GM18870 (cell line): Measurements from ENCODE around the gene SIPA1L3.

ENCODE experiments used
- ATAC-seq: cut with Tn5 transposase; IDR thresholded peaks from one replicate; pipeline ENCODE4 v1.9.1; 2021; ENCODE audit warnings: moderate library complexity; ENCODE audit not compliant: unreplicated experiment

The SIPA1L3 gene

GRCh38 chr19:38173291-38174041 is 266.5 kb downstream of the SIPA1L3 start:
- ATAC-seq: no peak

GRCh38 chr19:38175422-38175821 is 268.4 kb downstream of the SIPA1L3 start:
- ATAC-seq: no peak

- no peak for ATAC-seq
Measured at GRCh38 chr19:38180071-38180470, 273.1 kb downstream of the SIPA1L3 start.

- no peak for ATAC-seq
Measured at GRCh38 chr19:38182536-38183210, 275.7 kb downstream of the SIPA1L3 start.

GRCh38 chr19:38183251-38183897 is 276.4 kb downstream of the SIPA1L3 start:
- no peak for ATAC-seq

- no peak for ATAC-seq
Measured at GRCh38 chr19:38184815-38185214, 277.8 kb downstream of the SIPA1L3 start.

GRCh38 chr19:38185562-38185961 is 278.6 kb downstream of the SIPA1L3 start:
- no peak for ATAC-seq

GRCh38 chr19:38190061-38190460 is 283.1 kb downstream of the SIPA1L3 start:
- ATAC-seq: no peak

GRCh38 chr19:38190793-38191192 is 283.8 kb downstream of the SIPA1L3 start:
- ATAC-seq: no peak

GRCh38 chr19:38191747-38192146 is 284.7 kb downstream of the SIPA1L3 start:
- no peak for ATAC-seq

GRCh38 chr19:38193445-38193844 is 286.4 kb downstream of the SIPA1L3 start:
- ATAC-seq: no peak

- no peak for ATAC-seq
Measured at GRCh38 chr19:38194061-38194701, 287.2 kb downstream of the SIPA1L3 start.

- no peak for ATAC-seq
Measured at GRCh38 chr19:38195237-38195636, 288.2 kb downstream of the SIPA1L3 start.

- no peak for ATAC-seq
Measured at GRCh38 chr19:38196245-38196837, 289.3 kb downstream of the SIPA1L3 start.

- ATAC-seq: no peak
Measured at GRCh38 chr19:38196948-38197656, 290.1 kb downstream of the SIPA1L3 start.

GRCh38 chr19:38197937-38198704 is 291.1 kb downstream of the SIPA1L3 start:
- ATAC-seq: no peak

- no peak for ATAC-seq
Measured at GRCh38 chr19:38199340-38199739, 292.3 kb downstream of the SIPA1L3 start.

- no peak for ATAC-seq
Measured at GRCh38 chr19:38201731-38202130, 294.7 kb downstream of the SIPA1L3 start.

- no peak for ATAC-seq
Measured at GRCh38 chr19:38202504-38202903, 295.5 kb downstream of the SIPA1L3 start.

- no peak for ATAC-seq
Measured at GRCh38 chr19:38203197-38203596, 296.2 kb downstream of the SIPA1L3 start.
